ENCODE data around the gene SLC6A19. TPM values are rescaled to one million over a fixed set of nuclear protein-coding genes. Genes with fewer than 3 reads are reported as not detected.

SLC6A19 gene
- total RNA-seq, 4 donors from 2014 or later: not detected

- TF ChIP-seq CTCF (IDR thresholded peaks at IDR 0.05; ENCODE audit: low read depth): no peak
Observed at GRCh38 chr5:1222147-1222546, 20.8 kb downstream of the SLC6A19 start.

- TF ChIP-seq CTCF (IDR thresholded peaks at IDR 0.05; ENCODE audit: low read depth): no peak
Observed at GRCh38 chr5:1222621-1223277, 21.4 kb downstream of the SLC6A19 start.

GRCh38 chr5:1223278-1223670, 21.9 kb downstream of the SLC6A19 start:
- TF ChIP-seq CTCF (IDR thresholded peaks at IDR 0.05; ENCODE audit: low read depth): no peak

GRCh38 chr5:1224631-1225030, 23.2 kb downstream of the SLC6A19 start:
- no peak for TF ChIP-seq CTCF (IDR thresholded peaks at IDR 0.05; ENCODE audit: low read depth)

GRCh38 chr5:1225081-1225480, 23.7 kb downstream of the SLC6A19 start, which contains the start of gene SLC6A18:
TSS of gene SLC6A18 (plus strand) at chr5:1225381. CDS start at chr5:1225478, 97 bp downstream.
- no peak for TF ChIP-seq CTCF (IDR thresholded peaks at IDR 0.05; ENCODE audit: low read depth)

- TF ChIP-seq CTCF (IDR thresholded peaks at IDR 0.05; ENCODE audit: low read depth): no peak
Observed at GRCh38 chr5:1226231-1226630, 24.8 kb downstream of the SLC6A19 start.

- no peak for TF ChIP-seq CTCF (IDR thresholded peaks at IDR 0.05; ENCODE audit: low read depth)
Observed at GRCh38 chr5:1226839-1227581, 25.6 kb downstream of the SLC6A19 start.
